Lower lobe of right lung (tissue), 2 donors: ENCODE results near the gene PTPRG. TPM values are rescaled to one million over a fixed set of nuclear protein-coding genes. Genes with fewer than 3 reads are reported as not detected.

Experiments used
- ATAC-seq, 2 donors: fragments of 200-7000 bp; cut with Tn5 transposase; one replicate each; pipeline ENCODE4 v1.9.1; 2020 to 2022; ENCODE audit warnings: mild to moderate bottlenecking in 2 of 2, moderate library complexity in 2 of 2
- DNase-seq: peaks from one replicate; pipeline ENCODE4 v3.0.0-alpha.2; 2020
- H3K27ac ChIP-seq: fragments of 200-600 bp; one replicate; pipeline ENCODE4 v1.8.0; 2022
- H3K27me3 ChIP-seq: fragments of 200-600 bp; one replicate; pipeline ENCODE4 v1.8.0; 2022; ENCODE audit warnings: low read depth
- H3K36me3 ChIP-seq: fragments of 200-600 bp; one replicate; pipeline ENCODE4 v1.8.0; 2022; ENCODE audit warnings: mild to moderate bottlenecking
- H3K4me1 ChIP-seq: fragments of 200-600 bp; one replicate; pipeline ENCODE4 v1.8.0; 2022
- H3K4me3 ChIP-seq: fragments of 200-600 bp; one replicate; pipeline ENCODE4 v1.8.0; 2022; ENCODE audit warnings: mild to moderate bottlenecking
- H3K9me3 ChIP-seq: fragments of 200-600 bp; one replicate; pipeline ENCODE4 v1.8.0; 2022
- intact Hi-C: fragments of 100-400 bp; cut with DNase I; formaldehyde crosslinking; loops from one replicate; pipeline ENCODE4 v1.11.0; 2022
- total RNA-seq: library from RNA; stranded (reverse); fragmentation: NEBNext Ultra II Directional; extraction: Animal tissue kit (Norgen Biotek cat#: 25700); gene quantifications from one replicate; pipeline ENCODE4 v1.2.1, GENCODE V29; 2021
- TF ChIP-seq, protein P1 (sequence below): fragments of 200-600 bp; IDR thresholded peaks from one replicate; pipeline ENCODE4 v1.8.0; 2022; ENCODE audit warnings: antibody characterized with exemption, mild to moderate bottlenecking
- donor health status: DM: no; HTN: yes; CAD: no; lungs with severe emphysema.

PTPRG gene
- total RNA-seq, 1 donor from 2014 or later: 67.6 TPM

DNA sequence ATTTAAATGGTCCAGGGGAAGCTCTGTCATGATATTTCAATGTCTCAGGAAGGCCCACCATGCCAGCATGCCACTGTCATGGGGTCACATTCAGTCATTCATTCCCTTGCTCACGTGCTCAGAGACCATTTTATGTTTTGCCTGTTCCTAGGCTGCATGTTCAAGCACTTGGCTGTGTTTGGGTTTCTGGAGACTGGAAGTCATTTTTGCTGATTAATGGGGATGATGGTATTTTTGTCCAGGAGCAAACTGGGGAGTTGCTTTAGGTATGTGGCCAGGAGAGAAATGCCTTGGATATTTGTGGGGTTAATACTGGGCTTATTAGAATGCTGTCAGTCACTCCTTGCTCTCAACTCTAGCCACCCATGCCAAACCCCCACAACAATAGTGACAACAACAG is 303.5 kb downstream of the PTPRG start:
- no peaks in the 10 kb centered on the region for H3K36me3 ChIP-seq
- no peak for DNase-seq
- TF ChIP-seq, protein P1, sequence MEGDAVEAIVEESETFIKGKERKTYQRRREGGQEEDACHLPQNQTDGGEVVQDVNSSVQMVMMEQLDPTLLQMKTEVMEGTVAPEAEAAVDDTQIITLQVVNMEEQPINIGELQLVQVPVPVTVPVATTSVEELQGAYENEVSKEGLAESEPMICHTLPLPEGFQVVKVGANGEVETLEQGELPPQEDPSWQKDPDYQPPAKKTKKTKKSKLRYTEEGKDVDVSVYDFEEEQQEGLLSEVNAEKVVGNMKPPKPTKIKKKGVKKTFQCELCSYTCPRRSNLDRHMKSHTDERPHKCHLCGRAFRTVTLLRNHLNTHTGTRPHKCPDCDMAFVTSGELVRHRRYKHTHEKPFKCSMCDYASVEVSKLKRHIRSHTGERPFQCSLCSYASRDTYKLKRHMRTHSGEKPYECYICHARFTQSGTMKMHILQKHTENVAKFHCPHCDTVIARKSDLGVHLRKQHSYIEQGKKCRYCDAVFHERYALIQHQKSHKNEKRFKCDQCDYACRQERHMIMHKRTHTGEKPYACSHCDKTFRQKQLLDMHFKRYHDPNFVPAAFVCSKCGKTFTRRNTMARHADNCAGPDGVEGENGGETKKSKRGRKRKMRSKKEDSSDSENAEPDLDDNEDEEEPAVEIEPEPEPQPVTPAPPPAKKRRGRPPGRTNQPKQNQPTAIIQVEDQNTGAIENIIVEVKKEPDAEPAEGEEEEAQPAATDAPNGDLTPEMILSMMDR: no peak
- no peaks in the 10 kb centered on the region for H3K9me3 ChIP-seq
- intact Hi-C loops: no loop called here
- no peak for ATAC-seq
- no peaks in the 10 kb centered on the region for H3K27me3 ChIP-seq
- no peak overlapping the region for H3K4me3 ChIP-seq
- H3K27ac ChIP-seq: no peak overlapping the region
- no peaks in the 10 kb centered on the region for H3K4me1 ChIP-seq

DNA sequence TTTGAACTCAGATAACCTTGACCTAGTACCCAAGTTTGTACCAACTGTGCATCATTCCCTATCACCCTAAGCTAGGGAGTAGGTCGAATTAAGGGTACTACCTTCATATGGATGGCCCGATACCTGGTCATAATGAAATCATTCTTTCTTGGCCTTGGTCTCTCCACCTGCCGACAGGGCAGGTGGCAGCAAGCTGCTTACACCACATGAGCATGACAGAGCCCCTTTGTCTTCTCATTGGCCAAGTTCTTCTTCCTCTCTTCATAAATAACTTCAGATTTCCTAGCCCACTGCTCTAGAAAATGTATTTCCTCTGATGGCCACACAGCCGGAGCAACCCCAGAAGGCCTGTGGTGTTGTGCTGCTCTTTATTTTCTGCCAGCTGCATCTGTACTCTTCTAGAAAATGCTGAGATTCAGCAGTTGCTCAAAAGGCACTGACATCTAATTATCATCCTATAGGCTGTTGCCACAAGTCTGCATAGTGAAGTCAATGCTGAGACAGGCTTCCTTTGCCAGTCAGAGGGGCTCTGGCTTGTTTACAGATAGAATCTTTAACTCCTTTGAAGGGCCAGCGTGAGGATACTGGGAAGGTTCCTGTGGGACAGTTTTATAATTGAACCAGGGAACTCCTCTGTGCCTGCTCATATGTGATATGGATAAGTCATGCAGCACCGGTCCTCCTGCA is 304.2 kb downstream of the PTPRG start:
- no peaks in the 10 kb centered on the region for H3K36me3 ChIP-seq
- no peaks in the 10 kb centered on the region for H3K27me3 ChIP-seq
- no peaks in the 10 kb centered on the region for H3K9me3 ChIP-seq
- DNase-seq (no peak), ATAC-seq (no peak)
- H3K27ac ChIP-seq: no peak overlapping the region
- H3K4me3 ChIP-seq: no peak overlapping the region
- intact Hi-C loops: no loop called here
- H3K4me1 ChIP-seq: no peaks in the 10 kb centered on the region
- TF ChIP-seq, protein P1: no peak

DNA sequence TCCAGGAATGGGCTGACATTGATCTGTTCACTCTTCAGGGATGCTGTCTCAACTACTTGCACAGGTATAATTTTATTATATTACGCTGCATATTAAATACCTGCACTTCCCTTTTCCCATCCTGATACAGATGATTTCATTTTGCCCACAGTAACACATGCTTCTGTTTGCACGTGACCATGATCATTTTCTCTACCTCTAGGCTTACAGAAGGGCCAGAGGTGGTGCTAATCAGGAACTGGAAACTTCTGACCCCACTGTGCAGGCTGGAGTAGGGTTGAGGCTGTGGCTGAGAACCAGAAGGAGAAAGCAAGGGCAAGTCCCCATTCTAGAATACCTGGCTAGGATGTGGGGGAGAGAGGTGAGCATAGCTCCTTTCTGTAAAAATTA is 304.8 kb downstream of the PTPRG start:
- no peaks in the 10 kb centered on the region for H3K9me3 ChIP-seq
- no peak overlapping the region for H3K27ac ChIP-seq
- no peaks in the 10 kb centered on the region for H3K27me3 ChIP-seq
- intact Hi-C loops: no loop called here
- no peaks in the 10 kb centered on the region for H3K36me3 ChIP-seq
- no peak overlapping the region for H3K4me3 ChIP-seq
- TF ChIP-seq, protein P1: no peak
- DNase-seq (no peak), ATAC-seq (no peak)
- no peaks in the 10 kb centered on the region for H3K4me1 ChIP-seq

DNA sequence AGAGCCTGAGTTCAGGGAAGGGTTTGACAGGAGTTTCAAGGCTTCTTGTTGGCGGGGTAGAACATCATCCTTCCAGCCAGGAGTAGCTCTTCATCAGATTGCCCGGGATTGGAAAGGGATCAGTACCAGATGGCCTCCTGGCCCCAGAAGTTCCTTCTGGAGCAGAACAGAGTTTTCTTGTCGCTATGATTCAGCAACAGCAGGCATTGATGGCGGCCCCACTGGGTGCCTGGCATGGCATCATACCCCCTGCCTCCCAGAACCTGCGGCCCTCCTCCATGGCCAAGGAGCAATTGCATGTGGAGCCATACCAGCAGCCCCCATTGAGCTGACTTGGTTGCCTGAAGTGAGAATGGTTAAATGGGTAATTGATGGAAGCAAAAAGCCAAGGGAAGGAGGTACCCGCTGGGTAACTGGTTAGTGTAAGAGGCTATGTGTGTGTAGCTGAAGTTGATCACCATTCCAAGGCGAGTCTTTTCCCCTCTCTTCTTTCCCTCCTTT is 305.6 kb downstream of the PTPRG start:
- Histone ChIP-seq H3K4me1 (no peaks in the 10 kb centered on the region), H3K27me3 (no peaks in the 10 kb centered on the region), H3K36me3 (no peaks in the 10 kb centered on the region), H3K27ac (no peak overlapping the region), H3K4me3 (no peak overlapping the region), H3K9me3 (no peaks in the 10 kb centered on the region)
- ATAC-seq (no peak), DNase-seq (no peak)
- intact Hi-C loops: no loop called here
- TF ChIP-seq, protein P1: no peak

DNA sequence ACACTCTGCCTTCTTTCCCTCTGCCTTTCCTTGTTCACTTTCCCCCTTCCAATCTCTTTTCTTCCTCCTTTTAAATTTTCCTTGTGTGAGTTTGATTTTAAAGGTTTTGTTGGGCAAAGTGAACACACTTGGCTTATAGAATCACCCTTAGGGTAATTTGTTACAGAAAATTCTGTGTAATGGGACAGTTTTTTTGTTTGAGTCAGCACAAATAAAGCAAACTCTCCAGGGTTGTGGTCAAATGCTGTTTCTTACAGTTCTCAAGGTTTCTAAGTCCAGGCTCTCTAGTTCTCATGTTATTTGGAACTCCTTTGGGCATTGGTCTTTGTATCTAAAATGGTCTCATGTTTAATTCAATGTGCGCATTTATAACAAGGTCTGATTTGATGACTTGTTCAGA is 307.1 kb downstream of the PTPRG start:
- intact Hi-C loops: no loop called here
- no peak for ATAC-seq
- H3K36me3 ChIP-seq: no peaks in the 10 kb centered on the region
- H3K27me3 ChIP-seq: no peaks in the 10 kb centered on the region
- TF ChIP-seq, protein P1: no peak
- H3K4me3 ChIP-seq: no peak overlapping the region
- H3K27ac ChIP-seq: no peak overlapping the region
- no peaks in the 10 kb centered on the region for H3K4me1 ChIP-seq
- H3K9me3 ChIP-seq: no peaks in the 10 kb centered on the region
- DNase-seq: no peak
